ENCODE data around the gene CLEC16A.
A peak's percentile ranks its signal among the peaks of the same experiment; 100 is the strongest.

The CLEC16A gene

GRCh38 chr16:11022002-11022401 lies 77.6 kb downstream of the CLEC16A start:
- Histone ChIP-seq H3K27ac (ENCODE audit: low read depth, low read length) (no peak overlapping the region), H3K9ac (ENCODE audit: low read length) (no peak overlapping the region), H3K9me3 (ENCODE audit: control insufficient read depth, insufficient read depth, low read depth, low read length) (no peaks in the 10 kb centered on the region; the same call in 1 of the 2 replicates), H3K27me3 (ENCODE audit: control insufficient read depth, insufficient read depth, low read length) (no peaks in the 10 kb centered on the region), H3K4me3 (ENCODE audit: low read depth, low read length) (no peak overlapping the region), H3K36me3 (ENCODE audit: control insufficient read depth, insufficient read depth, low read length) (peaks cover 16% of the 10 kb centered on the region), H3K4me1 (ENCODE audit: control insufficient read depth, insufficient read depth, low read length) (no peaks in the 10 kb centered on the region)

- H3K27ac ChIP-seq (ENCODE audit: low read depth, low read length) = no peak overlapping the region
- H3K4me1 ChIP-seq (ENCODE audit: control insufficient read depth, insufficient read depth, low read length) = no peaks in the 10 kb centered on the region
- H3K27me3 ChIP-seq (ENCODE audit: control insufficient read depth, insufficient read depth, low read length) = no peaks in the 10 kb centered on the region
- H3K9ac ChIP-seq (ENCODE audit: low read length) = no peak overlapping the region
- no peak overlapping the region for H3K4me3 ChIP-seq (ENCODE audit: low read depth, low read length)
- peaks cover 17% of the 10 kb centered on the region for H3K36me3 ChIP-seq (ENCODE audit: control insufficient read depth, insufficient read depth, low read length)
- no peaks in the 10 kb centered on the region; the same call in 1 of the 2 replicates for H3K9me3 ChIP-seq (ENCODE audit: control insufficient read depth, insufficient read depth, low read depth, low read length)
These were observed 79.1 kb downstream of the CLEC16A start for GRCh38 chr16:11023262-11024039.

- peaks cover 7% of the 10 kb centered on the region; the same call in 1 of the 2 replicates for H3K9me3 ChIP-seq (ENCODE audit: control insufficient read depth, insufficient read depth, low read depth, low read length)
- H3K27ac ChIP-seq (ENCODE audit: low read depth, low read length) = no peak overlapping the region
- H3K36me3 ChIP-seq (ENCODE audit: control insufficient read depth, insufficient read depth, low read length) = peaks cover 20% of the 10 kb centered on the region
- H3K27me3 ChIP-seq (ENCODE audit: control insufficient read depth, insufficient read depth, low read length) = no peaks in the 10 kb centered on the region
- no peaks in the 10 kb centered on the region for H3K4me1 ChIP-seq (ENCODE audit: control insufficient read depth, insufficient read depth, low read length)
- H3K4me3 ChIP-seq (ENCODE audit: low read depth, low read length) = no peak overlapping the region
- no peak overlapping the region for H3K9ac ChIP-seq (ENCODE audit: low read length)
These were observed 80.1 kb downstream of the CLEC16A start for GRCh38 chr16:11024333-11025053.

- Histone ChIP-seq H3K27ac (ENCODE audit: low read depth, low read length) (no peak overlapping the region), H3K4me3 (ENCODE audit: low read depth, low read length) (no peak overlapping the region), H3K4me1 (ENCODE audit: control insufficient read depth, insufficient read depth, low read length) (no peaks in the 10 kb centered on the region), H3K36me3 (ENCODE audit: control insufficient read depth, insufficient read depth, low read length) (peaks cover 20% of the 10 kb centered on the region), H3K9ac (ENCODE audit: low read length) (no peak overlapping the region), H3K9me3 (ENCODE audit: control insufficient read depth, insufficient read depth, low read depth, low read length) (peaks cover 7% of the 10 kb centered on the region; the same call in 1 of the 2 replicates), H3K27me3 (ENCODE audit: control insufficient read depth, insufficient read depth, low read length) (no peaks in the 10 kb centered on the region)
These were observed 80.8 kb downstream of the CLEC16A start for GRCh38 chr16:11025120-11025531.

- H3K4me3 ChIP-seq (ENCODE audit: low read depth, low read length) = no peak overlapping the region
- no peak overlapping the region for H3K9ac ChIP-seq (ENCODE audit: low read length)
- H3K9me3 ChIP-seq (ENCODE audit: control insufficient read depth, insufficient read depth, low read depth, low read length) = peaks cover 7% of the 10 kb centered on the region; the same call in 1 of the 2 replicates
- H3K27ac ChIP-seq (ENCODE audit: low read depth, low read length) = no peak overlapping the region
- peaks cover 14% of the 10 kb centered on the region; the same call in 1 of the 2 replicates for H3K4me1 ChIP-seq (ENCODE audit: control insufficient read depth, insufficient read depth, low read length)
- peaks cover 29% of the 10 kb centered on the region for H3K36me3 ChIP-seq (ENCODE audit: control insufficient read depth, insufficient read depth, low read length)
- H3K27me3 ChIP-seq (ENCODE audit: control insufficient read depth, insufficient read depth, low read length) = no peaks in the 10 kb centered on the region
These were observed 85.6 kb downstream of the CLEC16A start for GRCh38 chr16:11029948-11030347.

- Histone ChIP-seq H3K36me3 (ENCODE audit: control insufficient read depth, insufficient read depth, low read length) (peaks cover 28% of the 10 kb centered on the region), H3K4me1 (ENCODE audit: control insufficient read depth, insufficient read depth, low read length) (peaks cover 14% of the 10 kb centered on the region; the same call in 1 of the 2 replicates), H3K9ac (ENCODE audit: low read length) (no peak overlapping the region), H3K9me3 (ENCODE audit: control insufficient read depth, insufficient read depth, low read depth, low read length) (peaks cover 7% of the 10 kb centered on the region; the same call in 1 of the 2 replicates), H3K27ac (ENCODE audit: low read depth, low read length) (no peak overlapping the region), H3K4me3 (ENCODE audit: low read depth, low read length) (no peak overlapping the region), H3K27me3 (ENCODE audit: control insufficient read depth, insufficient read depth, low read length) (no peaks in the 10 kb centered on the region)
These were observed 86.7 kb downstream of the CLEC16A start for GRCh38 chr16:11030990-11031510.

- Histone ChIP-seq H3K9me3 (ENCODE audit: control insufficient read depth, insufficient read depth, low read depth, low read length) (peaks cover 7% of the 10 kb centered on the region; the same call in 1 of the 2 replicates), H3K9ac (ENCODE audit: low read length) (peak overlapping the region; percentile 24), H3K4me1 (ENCODE audit: control insufficient read depth, insufficient read depth, low read length) (peaks cover 14% of the 10 kb centered on the region; the same call in 1 of the 2 replicates), H3K4me3 (ENCODE audit: low read depth, low read length) (no peak overlapping the region), H3K27ac (ENCODE audit: low read depth, low read length) (peak overlapping the region; percentile 58), H3K36me3 (ENCODE audit: control insufficient read depth, insufficient read depth, low read length) (peaks cover 24% of the 10 kb centered on the region), H3K27me3 (ENCODE audit: control insufficient read depth, insufficient read depth, low read length) (no peaks in the 10 kb centered on the region)
These were observed 87.9 kb downstream of the CLEC16A start for GRCh38 chr16:11032000-11032921.

GRCh38 chr16:11032922-11033291 lies 88.5 kb downstream of the CLEC16A start:
- Histone ChIP-seq H3K4me3 (ENCODE audit: low read depth, low read length) (no peak overlapping the region), H3K27ac (ENCODE audit: low read depth, low read length) (peak overlapping the region; percentile 58; the same call in 1 of the 2 replicates), H3K27me3 (ENCODE audit: control insufficient read depth, insufficient read depth, low read length) (no peaks in the 10 kb centered on the region), H3K36me3 (ENCODE audit: control insufficient read depth, insufficient read depth, low read length) (peaks cover 24% of the 10 kb centered on the region), H3K9ac (ENCODE audit: low read length) (peak overlapping the region; percentile 24), H3K4me1 (ENCODE audit: control insufficient read depth, insufficient read depth, low read length) (peaks cover 14% of the 10 kb centered on the region; the same call in 1 of the 2 replicates), H3K9me3 (ENCODE audit: control insufficient read depth, insufficient read depth, low read depth, low read length) (peaks cover 7% of the 10 kb centered on the region; the same call in 1 of the 2 replicates)

GRCh38 chr16:11033629-11034420 lies 89.5 kb downstream of the CLEC16A start:
- Histone ChIP-seq H3K9ac (ENCODE audit: low read length) (no peak overlapping the region), H3K27ac (ENCODE audit: low read depth, low read length) (no peak overlapping the region), H3K4me3 (ENCODE audit: low read depth, low read length) (no peak overlapping the region)

More at GRCh38 chr16:11033629-11034420, 89.5 kb downstream of the CLEC16A start:
- Histone ChIP-seq H3K9me3 (ENCODE audit: control insufficient read depth, insufficient read depth, low read depth, low read length) (peaks cover 4% of the 10 kb centered on the region; the same call in 1 of the 2 replicates), H3K4me1 (ENCODE audit: control insufficient read depth, insufficient read depth, low read length) (peaks cover 14% of the 10 kb centered on the region; the same call in 1 of the 2 replicates), H3K36me3 (ENCODE audit: control insufficient read depth, insufficient read depth, low read length) (peaks cover 24% of the 10 kb centered on the region), H3K27me3 (ENCODE audit: control insufficient read depth, insufficient read depth, low read length) (no peaks in the 10 kb centered on the region)
